Epithelial cell of proximal tubule (primary cell): ENCODE data around the gene EML2. TPM values are rescaled to one million over a fixed set of nuclear protein-coding genes. Genes with fewer than 3 reads are reported as not detected.

Experiments
- DNase-seq: peaks from one replicate; pipeline ENCODE4 v3.0.0-alpha.2; 2011; ENCODE audit warnings: low read depth
- H3K4me3 ChIP-seq: 2 replicates; pipeline ENCODE4 v1.5.1; 2011; ENCODE audit warnings: low read depth, mild to moderate bottlenecking, low read length
- total RNA-seq: library from RNA; depleted of rRNA; stranded (reverse); fragments of >200 nt; gene quantifications from 2 replicates; pipeline ENCODE4 v1.2.3, GENCODE V29; 2015
- TF ChIP-seq, protein P1 (sequence below): conservative IDR thresholded peaks from 2 replicates; pipeline ENCODE4 v1.5.1; 2012; ENCODE audit warnings: low read depth, mild to moderate bottlenecking, low read length

Gene EML2
- total RNA-seq, 1 donor from 2014 or later = 33.6 TPM

DNA sequence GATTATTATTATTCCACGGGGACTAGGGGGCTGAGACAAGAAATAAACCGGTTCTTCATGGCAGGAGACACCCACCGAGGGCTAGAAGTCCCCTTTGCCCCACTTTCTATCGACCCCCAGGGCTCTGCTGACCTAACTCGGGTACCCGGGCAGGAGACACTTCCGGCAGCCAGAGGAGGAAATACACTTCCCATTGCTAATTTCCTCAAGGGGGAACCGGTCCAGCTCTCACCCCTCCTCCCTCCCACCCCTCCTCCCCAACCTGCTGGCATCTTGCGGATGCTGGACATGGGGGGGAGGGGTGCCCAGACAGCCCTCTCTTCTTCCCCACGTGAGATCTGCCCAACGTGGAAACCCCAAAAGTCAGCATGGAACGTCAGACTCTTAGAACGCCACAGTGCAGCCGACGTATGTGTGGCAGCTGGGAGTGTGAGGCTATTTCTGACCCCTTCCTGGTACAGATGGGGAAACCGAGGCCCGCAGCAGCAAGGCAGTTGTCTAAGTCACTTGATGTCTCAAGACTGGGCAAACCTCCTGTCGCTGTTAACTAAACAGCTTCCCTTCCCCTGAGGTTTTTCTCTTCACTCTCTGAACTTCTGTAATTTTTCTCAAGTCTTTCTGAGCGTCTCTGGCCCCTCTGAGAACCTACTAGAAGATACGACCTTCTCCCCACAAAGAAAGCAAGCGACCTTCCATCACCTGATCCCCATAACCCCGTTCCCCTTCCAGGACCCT lies 40.8 kb downstream of the EML2 start:
- H3K4me3 ChIP-seq = no peak overlapping the region
- DNase-seq = no peak
- TF ChIP-seq, protein P1, sequence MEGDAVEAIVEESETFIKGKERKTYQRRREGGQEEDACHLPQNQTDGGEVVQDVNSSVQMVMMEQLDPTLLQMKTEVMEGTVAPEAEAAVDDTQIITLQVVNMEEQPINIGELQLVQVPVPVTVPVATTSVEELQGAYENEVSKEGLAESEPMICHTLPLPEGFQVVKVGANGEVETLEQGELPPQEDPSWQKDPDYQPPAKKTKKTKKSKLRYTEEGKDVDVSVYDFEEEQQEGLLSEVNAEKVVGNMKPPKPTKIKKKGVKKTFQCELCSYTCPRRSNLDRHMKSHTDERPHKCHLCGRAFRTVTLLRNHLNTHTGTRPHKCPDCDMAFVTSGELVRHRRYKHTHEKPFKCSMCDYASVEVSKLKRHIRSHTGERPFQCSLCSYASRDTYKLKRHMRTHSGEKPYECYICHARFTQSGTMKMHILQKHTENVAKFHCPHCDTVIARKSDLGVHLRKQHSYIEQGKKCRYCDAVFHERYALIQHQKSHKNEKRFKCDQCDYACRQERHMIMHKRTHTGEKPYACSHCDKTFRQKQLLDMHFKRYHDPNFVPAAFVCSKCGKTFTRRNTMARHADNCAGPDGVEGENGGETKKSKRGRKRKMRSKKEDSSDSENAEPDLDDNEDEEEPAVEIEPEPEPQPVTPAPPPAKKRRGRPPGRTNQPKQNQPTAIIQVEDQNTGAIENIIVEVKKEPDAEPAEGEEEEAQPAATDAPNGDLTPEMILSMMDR = no peak

DNA sequence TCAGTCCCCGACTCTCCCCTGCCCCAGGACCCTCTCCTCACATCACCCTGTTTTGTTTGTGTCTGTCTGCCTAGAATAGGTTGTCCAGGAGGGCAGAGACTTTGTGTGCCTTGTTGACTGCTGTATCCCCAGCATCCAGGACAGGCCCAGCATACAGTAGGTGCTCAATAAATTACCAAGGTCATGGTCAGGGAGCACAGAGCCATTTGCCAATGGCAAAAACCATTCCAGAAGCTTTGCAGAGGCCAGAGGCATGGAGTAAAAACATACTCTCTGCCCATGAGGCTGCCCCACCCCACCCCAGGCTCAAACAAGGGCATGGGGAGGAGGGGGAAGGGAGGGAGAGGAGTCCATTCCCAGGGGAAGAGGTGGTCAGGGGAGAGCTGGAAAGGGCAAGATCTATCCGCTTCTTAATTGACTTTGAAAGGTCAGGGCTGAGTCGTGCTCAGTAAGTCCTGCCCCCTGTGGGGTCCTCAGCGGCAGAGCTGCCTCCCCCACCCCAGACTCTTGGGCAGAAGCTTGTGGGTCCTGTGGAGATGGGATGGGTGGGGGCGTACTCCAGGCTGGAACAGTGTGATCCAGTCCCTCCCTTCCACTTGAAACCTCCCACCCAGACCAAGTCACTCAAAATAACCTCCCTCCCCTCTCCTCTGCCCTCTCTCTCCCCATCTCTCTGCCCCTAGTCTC lies 41.6 kb downstream of the EML2 start:
- no peak for DNase-seq
- H3K4me3 ChIP-seq = no peak overlapping the region
- TF ChIP-seq, protein P1 = no peak

DNA sequence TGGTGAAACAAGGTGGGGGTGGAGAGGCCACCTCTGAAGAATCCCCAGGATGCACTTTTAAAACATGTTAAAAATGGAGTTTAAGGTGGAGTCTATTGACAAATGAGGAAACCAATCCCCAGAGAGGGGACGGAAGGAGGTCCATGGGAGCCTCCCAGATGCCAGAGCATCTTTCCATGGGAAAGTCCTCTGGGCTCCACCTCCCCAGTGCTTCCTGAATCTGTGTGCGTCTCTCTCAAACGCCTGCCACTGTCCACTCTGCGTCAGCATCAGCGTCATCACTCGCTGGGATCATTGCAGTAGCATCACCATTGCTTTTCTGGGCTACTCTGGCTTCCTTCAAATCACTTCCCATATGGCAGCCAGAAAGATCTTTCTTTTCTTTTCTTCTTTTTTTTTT lies 43.4 kb downstream of the EML2 start:
- TF ChIP-seq, protein P1 = no peak
- no peak for DNase-seq
- H3K4me3 ChIP-seq = no peak overlapping the region

DNA sequence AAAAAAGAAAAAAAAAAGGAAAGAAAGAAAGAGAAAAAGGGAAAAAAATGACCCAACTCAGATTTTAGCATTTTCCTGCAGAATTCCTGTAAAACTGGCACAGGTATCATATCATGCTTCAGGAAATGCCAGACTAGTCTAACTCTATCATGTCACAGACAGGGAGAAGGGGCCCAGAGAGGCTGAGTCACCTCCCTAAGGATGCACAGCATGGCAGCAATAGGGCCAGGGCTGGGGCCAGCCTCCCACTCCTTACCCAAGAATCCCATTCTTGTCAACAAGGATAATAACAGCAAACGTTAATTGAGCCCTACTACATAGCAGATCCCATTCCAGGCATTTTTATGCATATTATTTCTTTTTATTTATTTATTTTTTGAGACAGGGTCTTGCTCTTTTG lies 45.7 kb downstream of the EML2 start:
- DNase-seq = no peak
- H3K4me3 ChIP-seq = no peak overlapping the region
- TF ChIP-seq, protein P1 = no peak

DNA sequence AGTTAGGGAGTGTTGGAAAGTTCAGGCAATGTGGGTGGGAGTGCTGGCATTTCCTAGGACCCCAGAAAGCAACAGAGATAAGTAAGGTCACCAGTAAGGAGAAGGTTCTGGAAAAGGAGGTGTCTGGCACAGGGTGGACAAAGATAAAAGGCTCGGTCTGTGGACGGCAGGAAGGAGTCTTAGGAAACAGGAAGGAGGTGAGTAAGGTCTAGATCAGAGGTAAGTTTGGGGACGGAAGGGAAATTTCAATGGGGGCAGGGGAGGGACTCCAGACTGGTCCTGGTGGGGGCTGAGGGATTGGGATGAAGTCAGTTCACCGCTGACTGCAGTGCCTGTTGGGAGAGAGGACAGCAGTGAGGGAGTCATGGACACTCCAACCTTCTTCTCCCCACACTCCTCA lies 46.8 kb downstream of the EML2 start:
- TF ChIP-seq, protein P1 = no peak
- DNase-seq = no peak
- no peak overlapping the region for H3K4me3 ChIP-seq

DNA sequence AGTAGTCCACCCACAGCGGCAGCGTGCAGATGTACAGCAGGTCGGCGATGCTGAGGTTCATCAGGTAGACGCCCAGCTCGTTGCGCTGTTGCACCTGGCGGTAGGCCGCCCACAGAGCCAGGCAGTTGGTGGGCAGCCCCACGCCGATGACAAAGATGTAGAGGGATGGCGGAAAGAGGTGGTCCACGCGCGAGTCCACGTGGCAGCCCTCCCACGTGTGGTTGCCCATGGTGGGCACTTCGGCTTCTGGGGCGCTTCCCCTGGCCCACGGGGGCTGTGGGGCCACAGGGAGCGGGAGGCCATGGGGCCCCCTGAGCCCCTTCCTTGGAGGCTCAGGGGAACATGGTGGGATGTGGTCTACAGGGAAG lies 47.6 kb downstream of the EML2 start:
- TF ChIP-seq, protein P1 = no peak
- no peak for DNase-seq
- H3K4me3 ChIP-seq = no peak overlapping the region
